DMS53 (cell line): Measurements from ENCODE around the gene ACVR1B.

Experiments used
- DNase-seq: peaks from one replicate; lab custom pipeline; 2025; lab: John Stamatoyannopoulos, UW

Gene ACVR1B

DNA sequence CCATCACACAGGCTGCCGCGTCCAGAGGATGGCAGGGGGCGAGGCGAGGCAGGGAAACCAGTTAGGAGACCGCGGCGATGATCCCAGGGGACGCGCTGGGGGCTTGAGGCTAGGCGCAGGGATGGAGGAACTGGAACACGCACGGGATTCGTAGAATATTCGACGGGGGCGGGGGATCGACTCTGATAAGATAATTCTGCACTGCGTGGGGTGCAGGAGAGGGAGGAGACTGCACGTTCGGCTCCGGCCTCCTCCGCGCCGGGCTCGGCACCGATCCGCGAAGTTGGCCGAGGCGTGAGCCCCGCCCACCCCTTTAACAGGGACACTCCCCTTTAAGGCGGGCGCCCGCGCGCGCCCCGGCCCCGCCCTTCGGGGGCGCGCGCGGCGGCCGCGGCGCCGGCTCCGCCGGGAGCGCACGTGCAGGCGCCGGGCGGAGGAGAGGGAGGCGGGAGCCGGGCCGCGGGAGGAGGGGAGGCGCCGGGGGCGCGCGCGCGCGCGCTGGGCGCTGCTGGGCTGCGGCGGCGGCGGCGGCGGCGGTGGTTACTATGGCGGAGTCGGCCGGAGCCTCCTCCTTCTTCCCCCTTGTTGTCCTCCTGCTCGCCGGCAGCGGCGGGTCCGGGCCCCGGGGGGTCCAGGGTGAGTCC is at the start of gene ACVR1B:
TSS of gene ACVR1B (plus strand) at position 501 of the 644 bp plus-strand sequence. CDS start at position 546, 45 bp downstream.
- peak; percentile 97 for DNase-seq

DNA sequence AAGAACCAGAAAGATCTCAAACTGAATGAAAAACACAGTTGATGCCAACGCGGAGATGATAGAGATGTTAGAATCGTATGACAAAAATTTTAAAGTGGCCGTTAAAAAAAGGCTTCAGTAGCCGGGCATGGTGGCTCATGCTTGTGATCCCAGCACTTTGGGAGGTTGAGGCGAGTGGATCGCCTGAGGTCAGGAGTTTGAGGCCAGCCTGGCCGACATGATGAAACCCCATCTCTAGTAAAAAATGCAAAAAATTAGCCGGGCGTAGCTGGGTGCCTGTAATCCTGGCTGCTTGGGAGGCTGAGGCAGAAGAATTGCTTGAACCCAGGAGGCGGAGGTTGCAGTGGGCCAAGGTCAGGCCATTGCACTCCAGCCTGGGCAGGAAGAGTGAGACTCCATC is 49.6 kb upstream of the ACVR1B start:
- DNase-seq: no peak

DNA sequence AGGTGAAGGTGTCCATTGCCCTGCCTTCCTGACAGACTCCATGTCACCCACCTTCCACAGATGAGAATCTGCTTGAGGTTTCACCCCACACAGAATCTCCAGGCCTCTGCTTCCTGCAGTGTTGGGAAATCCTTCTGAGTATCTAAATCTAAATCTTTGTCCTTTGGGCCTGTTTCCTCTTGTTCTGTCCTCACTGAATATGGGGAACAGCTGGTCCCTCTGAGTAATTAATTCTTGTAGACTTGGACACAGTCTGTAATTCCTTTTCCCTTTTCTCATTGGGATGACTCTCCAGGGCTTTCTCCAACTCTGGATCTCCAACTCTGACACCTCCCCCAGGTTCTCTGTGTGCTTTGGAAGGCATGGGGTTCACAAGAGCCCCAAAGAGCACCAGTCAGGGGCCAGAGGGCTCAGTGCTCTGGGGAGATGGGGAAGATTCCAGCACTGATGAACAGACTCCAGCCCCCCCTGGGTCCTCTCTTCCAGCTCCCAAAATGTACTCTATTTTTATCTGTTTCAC is 46.5 kb upstream of the ACVR1B start:
- DNase-seq: no peak

DNA sequence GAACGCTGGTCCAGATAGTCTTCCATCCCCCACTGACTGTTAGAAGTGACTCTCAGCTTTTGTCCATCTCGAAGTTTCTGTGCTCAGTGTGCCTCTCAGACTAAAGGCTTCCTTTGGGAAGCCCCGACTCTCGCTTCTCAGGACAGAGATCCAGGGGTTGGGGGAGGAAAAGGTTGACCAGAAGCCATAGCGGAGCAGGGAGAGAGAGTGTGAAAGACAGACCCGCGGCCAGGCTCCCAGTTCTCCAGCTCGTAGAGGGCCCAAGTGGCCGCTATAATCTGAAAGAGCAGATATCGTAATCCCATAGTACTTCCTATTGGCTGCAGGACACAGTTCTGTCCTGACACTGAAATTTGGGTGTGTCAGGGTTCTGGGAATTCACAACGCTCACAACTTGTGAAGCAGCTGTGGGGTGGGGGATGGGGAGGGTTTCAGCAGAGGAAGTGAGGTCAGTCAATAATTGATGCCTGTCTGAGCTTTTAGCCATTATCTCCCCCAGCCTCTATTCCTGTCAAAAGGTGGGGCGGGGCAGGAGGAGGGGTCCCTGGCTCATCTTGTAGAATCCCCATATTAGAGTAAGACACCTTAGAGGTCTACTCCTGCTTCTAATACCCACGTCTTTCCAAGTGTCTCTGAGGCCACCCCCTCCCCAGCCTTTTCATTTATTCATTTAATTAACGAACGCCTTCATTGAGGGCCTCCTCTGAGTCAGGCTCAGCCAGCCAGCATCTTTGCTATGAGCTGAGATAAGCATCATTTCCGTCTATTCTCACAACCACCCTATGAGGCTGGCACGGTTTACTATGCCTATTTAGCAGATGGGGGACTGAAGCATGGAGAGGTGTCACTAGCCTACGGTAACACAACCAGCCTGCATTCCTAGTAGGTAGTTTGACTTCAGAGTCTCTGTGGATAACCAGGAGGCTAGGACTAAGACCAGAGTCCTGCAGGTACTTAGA is 45.7 kb upstream of the ACVR1B start:
- peak; percentile 16 for DNase-seq

DNA sequence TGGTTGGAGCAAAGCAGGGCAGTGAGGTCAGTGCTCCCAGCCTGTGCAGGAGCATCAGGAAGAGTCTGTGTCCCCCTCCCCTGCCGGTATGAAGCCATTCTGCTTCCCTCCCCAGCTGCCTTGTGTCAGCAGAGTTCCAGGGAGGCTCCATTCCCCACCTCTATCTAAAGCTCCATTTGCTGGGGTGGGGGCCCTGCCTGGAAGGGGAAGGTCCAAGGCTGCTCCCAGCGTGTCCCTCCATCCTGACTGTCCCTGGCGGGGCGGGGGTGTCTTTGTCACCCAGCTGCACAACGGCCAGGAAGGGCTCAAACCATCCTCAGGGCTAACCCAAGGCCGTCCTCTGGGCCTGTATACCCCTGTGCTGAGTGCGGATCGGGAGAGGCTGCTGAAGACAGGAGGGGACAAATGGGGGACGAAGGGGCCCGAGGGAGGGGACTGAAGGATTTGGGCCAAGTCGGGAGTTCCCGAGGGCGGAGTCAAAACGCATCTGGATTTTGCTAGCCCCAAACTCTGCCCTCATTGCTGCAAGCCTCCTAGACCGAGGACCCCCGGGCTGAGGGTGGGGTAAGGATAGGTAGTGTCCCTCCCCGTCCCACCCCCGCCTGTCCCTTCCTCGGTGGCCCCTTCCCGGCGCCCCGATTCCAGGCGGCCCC is 44.9 kb upstream of the ACVR1B start:
- DNase-seq: no peak

DNA sequence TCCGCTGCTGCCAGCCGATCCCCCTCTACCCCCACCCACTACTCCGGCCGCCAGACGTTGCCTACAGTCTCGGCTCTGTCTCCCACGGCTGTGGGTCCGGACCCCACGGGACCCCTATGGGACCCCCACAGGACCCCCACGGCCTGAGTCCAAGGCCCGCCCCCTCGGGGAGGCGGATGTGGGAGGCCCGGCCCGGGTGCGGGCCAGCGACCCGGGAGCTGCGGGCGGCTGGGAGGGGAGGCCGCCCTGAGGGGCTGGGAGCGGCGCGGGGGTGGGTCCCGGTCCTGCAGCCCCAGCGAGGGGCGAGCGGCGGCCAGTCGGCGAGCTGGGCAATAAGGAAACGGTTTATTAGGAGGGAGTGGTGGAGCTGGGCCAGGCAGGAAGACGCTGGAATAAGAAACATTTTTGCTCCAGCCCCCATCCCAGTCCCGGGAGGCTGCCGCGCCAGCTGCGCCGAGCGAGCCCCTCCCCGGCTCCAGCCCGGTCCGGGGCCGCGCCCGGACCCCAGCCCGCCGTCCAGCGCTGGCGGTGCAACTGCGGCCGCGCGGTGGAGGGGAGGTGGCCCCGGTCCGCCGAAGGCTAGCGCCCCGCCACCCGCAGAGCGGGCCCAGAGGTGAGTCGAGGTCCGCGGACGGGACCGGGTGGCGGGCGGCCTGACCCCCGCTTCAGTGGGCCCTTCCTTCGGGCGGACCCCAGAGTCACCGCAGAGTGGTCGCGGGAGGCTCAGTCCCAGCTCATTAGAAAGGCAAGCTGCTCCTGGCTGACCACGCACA is 44.2 kb upstream of the ACVR1B start, which contains the start of gene ACVRL1:
TSS of gene ACVRL1 (plus strand) at position 422 of the 773 bp plus-strand sequence. CDS start 4,971 bp downstream, outside the sequence.
- DNase-seq: peak; percentile 34

DNA sequence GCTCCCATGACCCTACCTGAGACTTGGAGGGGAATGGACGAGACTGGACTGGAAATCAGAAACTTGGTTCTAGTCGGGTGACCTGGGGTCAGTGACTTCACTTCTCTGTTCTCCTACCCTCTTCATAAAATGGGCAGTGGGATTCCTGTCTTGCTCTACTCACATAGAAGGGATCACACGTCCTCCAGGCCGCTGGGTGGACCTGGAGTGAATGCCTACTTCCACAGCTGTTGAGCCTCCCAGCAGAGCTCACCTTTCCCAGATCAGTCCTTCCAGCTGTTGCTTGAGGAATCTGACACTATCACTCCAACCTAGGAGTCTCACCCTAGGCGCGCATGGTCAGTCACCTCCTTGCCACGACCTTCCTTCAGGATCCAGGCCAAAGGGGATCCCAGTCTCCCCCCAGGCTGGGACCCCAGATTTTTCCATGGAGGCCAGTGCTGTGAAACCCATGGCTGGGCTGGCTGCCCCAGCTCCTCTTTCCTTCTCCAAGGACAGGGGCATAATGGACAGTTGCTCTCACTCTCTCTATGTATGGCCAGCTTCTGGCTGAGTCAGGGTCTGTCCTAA is 43.6 kb upstream of the ACVR1B start:
- peak; percentile 24 for DNase-seq

DNA sequence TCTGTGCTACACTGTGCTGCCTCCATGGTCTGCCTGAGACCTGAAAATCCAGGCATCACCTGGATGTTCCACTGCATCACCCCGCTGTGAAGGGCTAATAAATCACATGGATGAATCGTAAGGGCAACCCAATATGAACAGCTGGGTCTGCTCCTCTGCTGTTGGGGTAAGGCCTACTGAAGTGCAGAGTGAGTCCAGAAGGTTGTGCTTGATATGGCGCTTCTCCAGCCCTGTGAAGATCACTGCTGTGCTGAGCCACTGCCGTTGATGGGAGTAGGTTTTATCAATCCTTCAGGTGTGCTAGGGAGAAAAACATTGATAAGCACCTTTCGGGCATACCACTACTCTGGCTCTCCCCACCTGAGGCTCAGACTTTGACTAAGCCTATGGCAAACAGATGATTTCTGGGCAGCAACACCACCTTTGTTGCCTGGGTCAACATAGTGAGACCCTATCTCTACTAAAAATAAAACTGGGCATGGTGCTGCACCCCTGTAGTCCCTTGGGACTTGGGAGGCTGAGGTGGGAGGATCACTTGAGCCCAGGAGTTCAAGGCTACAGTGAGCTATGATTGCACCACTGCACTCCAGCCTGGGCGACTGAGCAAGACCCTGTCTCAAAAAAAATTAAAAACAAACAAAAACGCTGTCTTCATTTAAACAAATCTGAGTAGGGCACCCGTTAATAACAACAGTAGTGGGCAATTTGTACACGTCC is 42.5 kb upstream of the ACVR1B start:
- DNase-seq: no peak

DNA sequence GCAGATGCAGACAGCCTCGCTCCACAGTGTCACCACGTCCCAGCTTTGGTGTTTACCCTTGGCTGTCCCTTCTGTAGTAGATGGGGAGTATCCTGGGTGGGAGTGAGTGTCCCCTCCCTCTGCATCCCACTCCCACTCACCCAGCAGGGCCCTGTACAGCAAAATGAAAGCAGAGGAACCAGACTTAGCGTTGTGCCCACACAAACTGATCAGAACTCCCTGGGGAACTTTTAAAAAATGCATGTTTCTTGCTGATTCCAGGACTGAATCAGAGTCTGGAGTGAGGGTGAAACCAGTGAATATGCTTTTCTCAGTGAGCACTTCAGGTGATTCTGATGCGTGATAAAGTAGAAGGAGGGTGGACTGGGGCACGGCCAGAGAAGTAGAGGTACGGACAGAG is 41.3 kb upstream of the ACVR1B start:
- no peak for DNase-seq

DNA sequence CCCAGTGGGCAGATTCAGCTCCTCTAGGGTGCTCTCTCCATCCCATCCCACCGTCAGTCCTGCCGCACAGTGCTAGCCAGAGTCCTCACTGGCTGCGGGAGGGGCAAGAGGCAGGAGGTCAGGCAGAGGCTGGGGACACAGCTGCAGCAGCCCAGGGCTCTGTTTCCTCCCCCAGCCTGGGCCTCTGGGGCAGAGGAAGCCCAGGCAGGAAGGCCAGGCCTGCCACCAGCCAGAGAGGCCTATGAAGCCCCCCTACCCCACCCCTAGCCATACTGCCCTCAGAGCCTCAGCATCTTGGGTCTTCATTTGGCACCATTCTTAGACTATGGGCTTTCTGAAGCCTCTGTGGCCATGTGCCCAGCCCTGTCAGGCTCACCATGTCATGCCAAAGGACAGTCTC is 40.8 kb upstream of the ACVR1B start:
- no peak for DNase-seq

DNA sequence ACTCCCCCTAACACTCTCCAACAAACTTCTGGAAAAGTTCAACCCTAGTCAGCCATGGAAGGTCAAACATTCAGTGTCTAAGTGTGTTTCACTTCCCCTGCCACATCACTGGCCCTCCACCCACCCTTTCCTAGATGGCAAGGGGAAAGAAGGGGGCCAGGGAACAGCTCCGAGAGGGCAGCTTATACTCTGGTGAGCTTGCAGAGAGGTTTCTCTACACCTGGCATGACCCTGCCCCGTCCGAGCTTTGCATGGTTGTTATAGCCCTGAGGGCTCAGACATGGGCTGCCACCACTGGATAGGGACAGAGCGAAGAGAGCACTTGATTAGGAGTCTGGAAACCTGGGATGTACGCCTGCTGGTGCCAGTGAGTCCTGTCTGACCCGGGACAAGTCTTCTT is 40.2 kb upstream of the ACVR1B start:
- DNase-seq: no peak

DNA sequence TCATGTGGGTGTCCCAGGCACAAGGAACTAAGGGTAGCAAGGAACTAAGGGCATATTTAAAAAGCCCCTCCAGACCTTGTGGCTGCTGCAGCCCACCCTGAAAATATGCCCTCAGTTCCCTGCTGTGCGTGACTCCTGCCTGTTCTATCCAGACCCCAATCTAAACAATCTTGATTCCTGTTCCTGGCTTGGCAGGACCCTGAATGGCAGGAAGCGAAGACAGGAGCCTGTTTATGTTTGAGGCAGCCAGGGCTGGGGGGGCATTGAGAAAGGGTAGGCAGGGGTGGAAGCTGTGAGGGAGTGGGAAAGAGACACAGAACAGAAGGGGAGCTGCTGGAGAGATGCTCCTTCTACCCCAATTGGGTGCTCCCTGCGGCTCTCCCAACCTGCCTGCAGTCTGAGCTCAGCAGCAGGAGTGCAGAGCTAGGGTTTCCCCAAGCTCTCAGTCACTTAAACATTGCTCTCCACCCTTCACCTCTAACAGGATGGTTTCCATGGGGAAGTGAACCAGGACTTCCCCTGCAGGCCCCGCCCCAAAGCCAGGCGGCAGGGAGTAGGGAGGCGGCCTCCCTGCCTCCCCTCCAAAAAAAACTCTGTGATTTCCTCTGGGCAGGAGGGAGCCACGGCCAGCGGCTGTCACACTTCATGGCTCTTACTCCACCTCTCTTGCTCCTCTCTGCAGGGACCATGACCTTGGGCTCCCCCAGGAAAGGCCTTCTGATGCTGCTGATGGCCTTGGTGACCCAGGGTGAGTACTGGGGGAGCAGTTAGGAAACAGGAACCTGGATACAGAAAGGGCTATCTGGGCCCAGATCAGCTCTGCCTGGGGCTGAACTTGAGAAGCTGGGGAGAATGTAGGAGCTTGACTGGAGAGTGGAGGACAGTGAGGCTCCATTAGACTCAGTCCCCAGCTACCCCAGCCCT is 39.4 kb upstream of the ACVR1B start:
- DNase-seq: no peak

DNA sequence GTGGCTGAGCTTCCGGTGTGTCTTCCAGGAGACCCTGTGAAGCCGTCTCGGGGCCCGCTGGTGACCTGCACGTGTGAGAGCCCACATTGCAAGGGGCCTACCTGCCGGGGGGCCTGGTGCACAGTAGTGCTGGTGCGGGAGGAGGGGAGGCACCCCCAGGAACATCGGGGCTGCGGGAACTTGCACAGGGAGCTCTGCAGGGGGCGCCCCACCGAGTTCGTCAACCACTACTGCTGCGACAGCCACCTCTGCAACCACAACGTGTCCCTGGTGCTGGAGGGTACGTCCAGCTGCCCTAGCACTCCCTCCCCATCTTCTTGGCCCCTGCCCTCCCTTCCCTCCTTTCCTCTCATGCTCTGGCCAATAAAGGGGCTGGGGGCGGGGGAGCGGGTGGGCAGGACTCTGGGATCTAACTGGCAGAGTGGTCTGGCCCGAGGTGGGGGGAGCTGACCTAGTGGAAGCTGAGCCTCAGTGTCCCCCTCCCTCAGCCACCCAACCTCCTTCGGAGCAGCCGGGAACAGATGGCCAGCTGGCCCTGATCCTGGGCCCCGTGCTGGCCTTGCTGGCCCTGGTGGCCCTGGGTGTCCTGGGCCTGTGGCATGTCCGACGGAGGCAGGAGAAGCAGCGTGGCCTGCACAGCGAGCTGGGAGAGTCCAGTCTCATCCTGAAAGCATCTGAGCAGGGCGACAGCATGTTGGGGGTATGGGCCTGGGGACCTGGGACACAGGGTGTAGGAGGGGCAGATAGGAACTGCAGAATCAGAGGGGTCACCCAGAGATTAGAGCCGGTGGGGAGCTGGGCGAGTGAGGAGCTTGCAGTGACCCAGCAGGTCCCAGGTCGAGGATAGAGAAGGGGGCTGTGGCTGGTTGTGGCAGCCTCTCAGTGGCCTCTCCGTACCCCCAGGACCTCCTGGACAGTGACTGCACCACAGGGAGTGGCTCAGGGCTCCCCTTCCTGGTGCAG is 38.1 kb upstream of the ACVR1B start:
- DNase-seq: no peak

DNA sequence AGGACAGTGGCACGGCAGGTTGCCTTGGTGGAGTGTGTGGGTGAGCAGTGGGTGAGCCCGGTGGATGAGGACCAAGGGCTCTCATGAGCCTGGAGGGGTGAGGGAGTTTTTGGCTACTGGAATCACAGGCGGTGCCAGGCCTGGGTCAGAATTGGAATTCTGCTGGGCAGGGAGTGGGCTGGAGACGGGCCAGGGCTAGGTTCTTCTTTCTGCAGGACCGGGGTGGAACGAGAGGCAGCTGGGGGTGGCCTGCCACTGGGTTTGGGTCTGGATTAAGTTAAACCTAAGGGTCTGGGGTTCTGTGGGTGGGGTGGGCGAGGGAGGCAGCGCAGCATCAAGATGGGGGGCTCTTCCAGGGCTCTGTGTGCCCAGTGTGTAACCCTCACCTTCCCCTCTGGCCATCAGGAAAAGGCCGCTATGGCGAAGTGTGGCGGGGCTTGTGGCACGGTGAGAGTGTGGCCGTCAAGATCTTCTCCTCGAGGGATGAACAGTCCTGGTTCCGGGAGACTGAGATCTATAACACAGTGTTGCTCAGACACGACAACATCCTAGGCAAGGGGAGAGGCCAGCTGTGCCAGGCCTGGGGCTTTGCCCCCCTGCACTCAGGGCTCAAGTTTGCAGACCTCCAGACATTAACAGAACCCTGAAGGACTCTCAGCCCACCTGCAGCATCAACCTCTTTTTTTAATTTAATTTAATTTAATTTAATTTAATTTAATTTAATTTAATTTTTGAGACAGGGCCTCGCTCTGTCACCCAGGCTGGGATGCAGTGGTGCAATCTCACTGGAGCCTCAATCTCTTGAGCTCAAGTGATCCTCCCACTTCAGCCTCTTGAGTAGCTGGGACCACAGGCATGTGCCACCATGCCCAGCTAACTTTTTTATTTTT is 37.2 kb upstream of the ACVR1B start:
- DNase-seq: no peak

DNA sequence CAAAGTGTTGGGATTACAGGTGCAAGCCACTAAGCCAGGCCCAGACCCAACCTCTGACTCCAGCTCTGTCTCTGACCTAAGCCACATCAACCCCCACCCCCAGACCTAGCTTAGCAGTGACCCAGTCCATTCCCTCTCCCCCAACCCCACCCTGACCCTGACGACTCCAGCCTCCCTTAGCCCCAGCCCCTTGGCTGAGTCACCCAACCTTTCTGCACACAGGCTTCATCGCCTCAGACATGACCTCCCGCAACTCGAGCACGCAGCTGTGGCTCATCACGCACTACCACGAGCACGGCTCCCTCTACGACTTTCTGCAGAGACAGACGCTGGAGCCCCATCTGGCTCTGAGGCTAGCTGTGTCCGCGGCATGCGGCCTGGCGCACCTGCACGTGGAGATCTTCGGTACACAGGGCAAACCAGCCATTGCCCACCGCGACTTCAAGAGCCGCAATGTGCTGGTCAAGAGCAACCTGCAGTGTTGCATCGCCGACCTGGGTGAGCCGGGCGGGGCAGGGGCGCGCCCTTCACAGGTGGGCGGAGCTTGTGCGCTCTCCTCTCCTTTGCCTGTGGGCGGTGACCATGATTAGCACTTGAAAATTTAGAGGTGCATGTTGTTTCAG is 36.4 kb upstream of the ACVR1B start:
- DNase-seq: peak; percentile 18

DNA sequence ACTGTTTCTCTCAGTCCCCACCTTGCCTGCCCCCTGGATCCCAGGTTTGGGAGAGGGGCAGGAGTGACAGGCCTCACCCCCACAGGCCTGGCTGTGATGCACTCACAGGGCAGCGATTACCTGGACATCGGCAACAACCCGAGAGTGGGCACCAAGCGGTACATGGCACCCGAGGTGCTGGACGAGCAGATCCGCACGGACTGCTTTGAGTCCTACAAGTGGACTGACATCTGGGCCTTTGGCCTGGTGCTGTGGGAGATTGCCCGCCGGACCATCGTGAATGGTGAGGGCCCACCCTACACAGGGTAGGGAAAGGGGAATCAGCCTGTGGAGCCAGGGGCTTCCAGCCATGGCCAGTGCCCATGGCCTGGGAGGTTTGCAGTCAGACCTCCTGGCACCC is 35.5 kb upstream of the ACVR1B start:
- no peak for DNase-seq
